Astrocyte of the spinal cord (primary cell): ENCODE data around the gene NUDT14.

ENCODE experiments used
- DNase-seq: peaks from one replicate; pipeline ENCODE4 v3.0.0; 2011; ENCODE audit warnings: low read depth, low spot score
- H3K4me3 ChIP-seq: 2 replicates; pipeline ENCODE4 v1.5.1; 2011; ENCODE audit warnings: low read depth, mild to moderate bottlenecking, low read length, moderate library complexity
- in situ Hi-C: cut with HindIII; loops from 2 replicates; pipeline ENCODE4 v1.10.0; 2017; ENCODE audit warnings: low sequenced_read_pairs
- TF ChIP-seq, protein P1 (sequence below): IDR thresholded peaks from 2 replicates; pipeline ENCODE4 v1.5.1; 2012; ENCODE audit warnings: low read depth, mild to moderate bottlenecking, low read length, inconsistent platforms

The NUDT14 gene

DNA sequence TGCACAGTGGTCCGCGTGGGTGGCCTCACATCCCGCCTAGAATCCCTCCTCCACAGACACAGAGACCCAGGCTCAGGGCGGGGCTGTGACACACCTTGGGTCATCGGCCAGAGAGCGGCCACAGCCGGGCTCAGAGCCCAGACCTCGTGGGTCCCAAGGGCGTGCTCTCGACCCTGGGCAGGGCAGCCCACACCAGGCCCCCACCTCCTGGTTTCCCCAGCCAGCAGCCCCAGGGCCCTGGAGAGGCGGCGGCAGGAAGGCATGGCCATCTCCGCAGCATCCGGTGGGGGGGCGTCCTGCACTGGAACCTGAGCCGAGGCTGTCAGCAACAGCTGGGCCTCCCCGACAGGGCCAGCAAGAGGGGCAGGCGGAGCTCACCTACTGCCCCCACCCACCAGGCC, 27.8 kb downstream of the NUDT14 start:
- no peak for DNase-seq
- in situ Hi-C loops: no loop called here
- TF ChIP-seq, protein P1, sequence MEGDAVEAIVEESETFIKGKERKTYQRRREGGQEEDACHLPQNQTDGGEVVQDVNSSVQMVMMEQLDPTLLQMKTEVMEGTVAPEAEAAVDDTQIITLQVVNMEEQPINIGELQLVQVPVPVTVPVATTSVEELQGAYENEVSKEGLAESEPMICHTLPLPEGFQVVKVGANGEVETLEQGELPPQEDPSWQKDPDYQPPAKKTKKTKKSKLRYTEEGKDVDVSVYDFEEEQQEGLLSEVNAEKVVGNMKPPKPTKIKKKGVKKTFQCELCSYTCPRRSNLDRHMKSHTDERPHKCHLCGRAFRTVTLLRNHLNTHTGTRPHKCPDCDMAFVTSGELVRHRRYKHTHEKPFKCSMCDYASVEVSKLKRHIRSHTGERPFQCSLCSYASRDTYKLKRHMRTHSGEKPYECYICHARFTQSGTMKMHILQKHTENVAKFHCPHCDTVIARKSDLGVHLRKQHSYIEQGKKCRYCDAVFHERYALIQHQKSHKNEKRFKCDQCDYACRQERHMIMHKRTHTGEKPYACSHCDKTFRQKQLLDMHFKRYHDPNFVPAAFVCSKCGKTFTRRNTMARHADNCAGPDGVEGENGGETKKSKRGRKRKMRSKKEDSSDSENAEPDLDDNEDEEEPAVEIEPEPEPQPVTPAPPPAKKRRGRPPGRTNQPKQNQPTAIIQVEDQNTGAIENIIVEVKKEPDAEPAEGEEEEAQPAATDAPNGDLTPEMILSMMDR: no peak
- H3K4me3 ChIP-seq: no peak overlapping the region

DNA sequence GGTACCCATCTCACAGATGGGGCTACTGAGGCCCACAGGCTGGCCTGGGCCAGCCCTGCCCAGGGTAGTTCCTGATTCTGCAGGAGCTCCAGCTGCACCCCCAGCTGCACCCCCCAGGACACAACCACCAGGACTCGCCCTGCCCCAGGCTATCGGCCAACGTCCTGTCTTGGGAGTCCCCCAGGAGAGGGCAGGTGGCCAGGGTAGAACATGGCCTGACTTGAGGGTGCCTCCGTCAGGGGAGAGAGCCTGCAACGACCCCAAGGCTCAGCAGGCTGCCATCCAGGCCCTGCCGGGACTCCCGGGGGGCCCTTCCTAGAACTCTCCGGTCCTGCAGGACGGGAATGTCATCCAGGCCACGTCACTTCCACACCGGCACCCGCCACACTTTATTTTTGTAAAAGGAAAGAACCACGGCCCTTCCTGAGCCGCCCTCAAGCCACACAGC, 28.3 kb downstream of the NUDT14 start:
- DNase-seq: no peak
- H3K4me3 ChIP-seq: no peak overlapping the region
- in situ Hi-C loops: no loop called here
- TF ChIP-seq, protein P1: no peak

DNA sequence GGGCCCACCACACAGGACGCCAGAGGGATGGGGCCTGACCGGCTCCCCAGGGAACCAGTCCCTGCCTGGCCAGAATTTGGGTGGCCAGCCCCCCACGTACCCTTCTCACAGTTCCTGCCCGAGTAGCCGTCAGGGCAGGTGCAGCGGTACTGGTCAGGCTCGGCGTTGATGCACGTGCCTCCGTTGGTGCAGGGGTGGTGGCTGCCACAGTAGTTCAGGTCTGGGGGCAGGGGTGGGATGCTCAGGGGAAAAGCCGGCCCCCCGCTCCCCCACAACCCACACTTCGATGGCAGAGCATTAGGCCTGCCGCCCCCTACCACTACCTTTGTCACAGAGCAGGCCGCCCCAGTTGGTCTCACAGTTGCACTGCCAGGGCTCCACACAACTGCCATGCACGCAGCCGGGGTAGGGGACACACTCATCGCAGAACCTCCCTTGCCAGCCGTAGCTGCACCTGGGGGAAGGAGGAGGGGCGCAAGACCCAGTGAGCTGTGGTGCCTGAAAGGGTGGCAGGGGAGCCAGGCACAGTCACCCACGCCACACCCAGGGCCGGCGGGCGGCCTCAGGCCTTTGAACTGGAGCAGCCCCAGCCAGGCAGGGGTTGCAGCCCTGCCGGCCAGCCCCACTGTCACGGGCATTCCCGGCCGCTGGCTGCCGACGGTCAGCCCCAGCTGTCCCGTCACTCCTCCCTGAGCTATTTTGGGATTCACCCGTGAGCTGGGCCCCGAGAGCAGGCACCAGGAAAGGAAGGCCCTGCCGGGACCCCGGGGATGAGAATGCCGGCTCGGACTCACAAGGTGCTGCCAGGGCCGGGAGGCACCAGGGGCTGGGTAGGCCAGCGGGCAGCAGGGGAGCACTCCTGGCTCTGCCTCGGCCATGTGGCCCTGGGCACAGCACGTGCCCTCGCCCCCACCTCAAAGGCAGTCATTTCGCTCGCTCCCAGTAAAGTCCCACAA, 29.0 kb downstream of the NUDT14 start:
- TF ChIP-seq, protein P1: no peak
- no peak for DNase-seq
- H3K4me3 ChIP-seq: no peak overlapping the region
- in situ Hi-C loops: no loop called here

DNA sequence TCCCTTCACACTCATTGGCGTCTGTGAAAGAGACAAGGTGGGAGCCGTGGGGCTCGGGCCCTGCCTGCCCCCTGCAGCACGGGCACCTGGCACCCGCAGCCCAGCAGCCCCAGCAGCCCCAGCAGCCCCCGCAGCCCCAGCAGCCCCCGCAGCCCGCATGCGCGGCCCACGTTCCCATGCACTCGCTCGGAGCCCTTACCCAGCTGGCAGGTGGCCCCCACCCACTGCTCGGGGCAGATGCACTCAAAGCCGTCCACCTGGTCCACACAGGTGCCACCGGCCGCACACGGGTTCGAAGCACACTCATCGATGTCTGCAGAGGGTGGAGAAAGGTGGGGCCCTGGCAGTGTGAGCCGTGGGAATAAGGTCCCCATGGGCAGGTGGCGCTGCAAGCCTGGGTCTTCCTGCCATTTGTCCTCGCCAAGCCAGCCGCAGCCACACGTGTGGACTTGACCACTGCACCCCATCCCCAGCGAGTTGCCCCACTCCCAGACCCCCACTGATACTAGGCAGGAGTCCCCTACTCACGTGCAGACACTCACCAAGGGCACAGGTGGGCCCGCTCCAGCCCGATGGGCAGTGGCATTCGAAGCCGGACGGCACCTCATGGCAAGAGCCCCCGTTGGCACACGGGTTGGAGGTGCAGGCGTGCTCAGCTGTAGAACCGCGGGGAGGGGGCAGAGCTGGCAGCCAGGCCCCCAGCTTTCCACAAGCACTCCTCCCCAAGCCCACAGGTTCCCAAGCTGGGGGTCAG, 29.9 kb downstream of the NUDT14 start:
- in situ Hi-C loops: no loop called here
- no peak for DNase-seq
- TF ChIP-seq, protein P1: no peak
- no peak overlapping the region for H3K4me3 ChIP-seq

DNA sequence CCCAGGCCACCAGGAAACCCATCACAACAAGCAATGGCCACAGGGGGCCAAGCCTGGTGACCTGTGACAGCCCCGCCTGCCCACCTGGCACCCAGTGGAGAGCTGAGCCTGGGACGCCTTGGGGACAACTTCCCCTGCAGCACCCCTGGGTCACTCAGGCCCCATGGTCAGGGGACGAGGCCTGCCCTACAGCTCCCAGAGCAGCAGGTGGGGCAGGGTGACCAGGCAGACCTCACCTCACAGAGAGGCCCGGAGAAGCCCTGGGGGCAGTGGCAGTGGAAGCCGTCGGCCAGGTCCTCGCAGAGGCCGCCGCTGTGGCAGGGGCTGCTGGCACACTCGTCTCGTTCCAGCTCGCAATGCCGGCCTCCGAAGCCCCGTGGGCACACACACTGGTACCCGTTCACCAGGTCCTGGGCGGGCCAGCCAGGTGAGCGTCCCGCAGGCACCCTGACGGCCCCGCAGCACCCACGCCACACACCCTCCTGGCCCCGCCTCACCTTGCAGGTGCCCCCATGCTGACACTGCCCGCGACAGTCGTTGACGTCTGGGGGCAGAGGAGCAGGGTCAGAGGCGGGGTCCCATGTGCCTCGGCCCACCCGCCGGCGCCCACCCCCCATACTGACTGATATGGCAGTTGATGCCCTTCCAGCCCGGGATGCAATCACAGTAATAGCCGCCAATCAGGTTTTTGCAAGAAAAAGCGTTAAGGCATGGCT, 30.6 kb downstream of the NUDT14 start:
- DNase-seq: no peak
- no peak overlapping the region for H3K4me3 ChIP-seq
- TF ChIP-seq, protein P1: no peak
- in situ Hi-C loops: no loop called here

DNA sequence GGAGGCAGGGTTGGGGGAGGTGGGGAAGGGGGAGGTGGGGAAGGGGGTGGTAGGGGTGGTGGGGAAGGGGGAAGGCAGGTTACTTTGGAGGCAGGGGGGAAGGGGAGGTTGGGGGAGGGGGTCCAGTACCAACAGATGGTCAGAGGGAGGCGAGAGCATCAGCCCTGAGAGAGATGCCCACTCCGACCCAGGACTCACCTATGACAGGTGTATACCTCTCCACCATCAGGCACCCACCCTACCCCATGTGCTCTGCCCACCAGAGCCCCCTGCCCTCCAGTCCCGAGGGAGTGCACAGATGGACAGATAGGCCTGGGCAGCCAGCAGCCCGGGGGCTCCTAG, 31.1 kb downstream of the NUDT14 start:
- in situ Hi-C loops: no loop called here
- no peak for DNase-seq
- TF ChIP-seq, protein P1: no peak
- no peak overlapping the region for H3K4me3 ChIP-seq
